ENCODE results near the gene ASTN2.

The ASTN2 gene

DNA sequence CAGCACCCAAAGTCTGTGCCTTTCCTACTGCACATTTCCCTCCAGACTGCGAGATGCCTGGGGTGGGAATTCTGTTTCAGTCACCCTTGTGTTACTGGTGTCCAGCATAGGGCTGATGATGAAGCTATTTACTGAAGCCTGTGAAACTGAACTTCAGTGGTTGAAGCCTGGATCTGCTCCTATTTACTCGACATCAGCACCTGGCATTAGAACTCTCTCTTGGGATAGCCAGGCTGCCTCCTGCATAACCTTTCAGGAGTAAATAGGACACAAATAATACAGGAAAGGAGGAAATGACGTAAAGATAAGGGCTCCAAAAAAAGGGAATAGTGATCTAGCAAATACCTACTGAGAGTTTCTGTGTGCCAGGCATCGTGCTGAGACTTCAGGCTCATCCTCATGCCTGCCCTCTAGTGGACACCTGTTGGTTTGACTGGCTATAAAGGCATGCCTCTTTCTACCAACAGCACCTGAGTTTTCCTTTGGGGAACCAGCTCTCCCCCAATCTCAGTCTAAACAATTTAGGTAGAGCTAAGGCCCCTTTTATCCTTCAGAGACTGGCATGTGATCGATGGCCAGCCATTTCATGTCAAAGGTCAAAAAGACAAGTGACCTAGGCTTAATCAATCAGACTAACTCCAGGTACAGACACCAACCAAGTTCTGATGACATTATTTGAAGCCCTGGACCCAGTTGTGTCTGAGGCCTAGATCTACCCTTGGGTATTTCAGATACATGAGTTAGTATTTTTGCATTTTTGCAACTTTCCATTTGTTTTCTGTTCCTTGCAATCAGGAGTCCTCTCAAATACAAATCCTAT lies 919.8 kb downstream of the ASTN2 start:
- DNase-seq = no peak

GRCh38 chr9:116493183-116493860 lies 921.5 kb downstream of the ASTN2 start:
- peak; percentile 76 for DNase-seq

GRCh38 chr9:116491659-116492058 lies 923.2 kb downstream of the ASTN2 start:
- no peak for DNase-seq

- DNase-seq = no peak
Observed at GRCh38 chr9:116491219-116491618, 923.6 kb downstream of the ASTN2 start.

GRCh38 chr9:116490321-116490720 lies 924.5 kb downstream of the ASTN2 start:
- DNase-seq = no peak

DNA sequence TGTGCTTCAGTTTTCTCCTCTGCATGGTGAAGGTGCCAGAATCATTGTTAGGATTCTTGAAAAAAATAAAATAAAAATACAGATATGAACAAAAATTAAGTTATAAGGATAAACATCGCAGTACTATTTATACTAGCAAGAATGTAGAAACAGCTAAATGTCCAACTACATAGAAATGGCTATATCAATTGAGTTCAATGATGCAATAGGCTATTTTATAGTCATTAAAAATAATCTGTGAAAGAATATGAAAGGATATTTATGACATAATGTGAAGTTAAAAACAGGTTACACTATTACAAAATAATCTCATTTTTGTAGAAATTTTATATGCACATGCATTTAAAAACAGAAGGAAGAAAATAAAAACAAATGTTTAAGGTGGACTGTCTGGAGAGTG lies 926.5 kb downstream of the ASTN2 start:
- DNase-seq = no peak

DNA sequence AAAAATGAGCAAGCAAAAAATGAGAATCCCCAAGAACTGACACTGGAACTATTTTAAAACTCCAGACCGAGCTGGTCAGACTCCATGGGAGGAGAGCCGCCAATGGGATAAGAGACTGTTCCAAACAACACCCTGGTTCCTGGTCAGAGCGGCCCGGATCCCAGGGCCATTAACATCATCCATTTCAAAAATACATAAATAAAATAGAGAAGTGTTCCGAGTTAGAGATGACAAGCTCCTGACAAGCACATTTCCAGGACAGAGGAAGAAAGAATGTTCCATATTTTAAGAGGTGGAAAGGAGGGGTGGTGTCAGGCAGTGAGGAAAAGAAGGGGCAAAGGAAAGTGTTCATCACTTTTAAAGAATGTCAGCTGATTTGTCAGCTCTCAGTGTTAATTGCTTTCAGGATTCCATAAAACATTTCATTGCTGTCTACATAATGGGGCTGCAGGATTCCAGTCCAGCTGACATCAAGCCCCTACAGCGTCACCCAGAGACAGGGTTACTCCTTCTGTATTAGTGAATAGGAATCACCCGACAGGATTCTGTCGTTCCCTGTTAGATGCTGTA lies 930.3 kb downstream of the ASTN2 start:
- DNase-seq = no peak

- DNase-seq = no peak
Observed at GRCh38 chr9:116483622-116484491, 931.0 kb downstream of the ASTN2 start.

GRCh38 chr9:116482740-116483139 lies 932.1 kb downstream of the ASTN2 start:
- DNase-seq = peak; percentile 70

- DNase-seq = no peak
Observed at GRCh38 chr9:116480700-116481099, 934.2 kb downstream of the ASTN2 start.

DNA sequence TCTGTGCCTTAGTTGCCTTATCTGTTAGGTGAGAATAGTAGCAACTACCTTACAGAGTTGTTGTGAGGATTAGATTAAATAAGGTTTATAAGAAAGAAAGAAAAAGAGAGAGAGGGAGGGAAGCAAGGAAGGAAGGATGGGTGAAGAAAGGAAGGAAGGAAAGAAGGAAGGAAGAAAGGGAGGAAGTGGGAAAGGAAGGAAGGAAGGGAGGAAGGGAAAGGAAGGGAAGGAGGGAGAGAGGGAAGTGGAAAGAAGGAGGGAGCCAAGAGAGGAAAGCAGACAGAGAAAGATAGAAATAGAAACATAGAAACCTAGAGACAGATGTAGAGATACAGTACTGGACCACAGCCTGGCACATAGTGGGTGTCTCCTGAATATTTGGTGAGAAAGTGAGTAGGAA lies 934.9 kb downstream of the ASTN2 start:
- DNase-seq = no peak

- DNase-seq = no peak
Observed at GRCh38 chr9:116479056-116479544, 935.8 kb downstream of the ASTN2 start.

- DNase-seq = no peak
Observed at GRCh38 chr9:116477584-116478141, 937.2 kb downstream of the ASTN2 start.

GRCh38 chr9:116476935-116477381 lies 937.9 kb downstream of the ASTN2 start:
- DNase-seq = no peak

DNA sequence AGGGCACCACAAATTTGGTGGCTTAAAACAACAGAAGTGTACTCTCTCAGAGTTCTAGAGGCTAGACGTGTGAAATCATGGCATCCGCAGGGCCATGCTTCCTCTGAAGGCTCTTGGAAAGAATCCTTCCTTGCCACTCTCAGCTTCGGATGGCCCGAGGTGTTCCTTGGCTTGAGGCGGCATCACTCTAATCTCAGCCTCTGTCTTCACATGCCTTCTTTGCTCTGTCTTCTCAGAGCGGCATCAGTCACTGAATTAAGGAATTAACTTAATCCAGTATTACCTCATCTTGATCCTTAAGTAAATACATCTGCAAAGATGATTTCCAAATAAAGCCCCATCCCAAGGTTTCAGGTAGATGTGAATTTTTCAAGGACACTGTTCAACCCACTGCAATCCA lies 938.9 kb downstream of the ASTN2 start:
- no peak for DNase-seq

DNA sequence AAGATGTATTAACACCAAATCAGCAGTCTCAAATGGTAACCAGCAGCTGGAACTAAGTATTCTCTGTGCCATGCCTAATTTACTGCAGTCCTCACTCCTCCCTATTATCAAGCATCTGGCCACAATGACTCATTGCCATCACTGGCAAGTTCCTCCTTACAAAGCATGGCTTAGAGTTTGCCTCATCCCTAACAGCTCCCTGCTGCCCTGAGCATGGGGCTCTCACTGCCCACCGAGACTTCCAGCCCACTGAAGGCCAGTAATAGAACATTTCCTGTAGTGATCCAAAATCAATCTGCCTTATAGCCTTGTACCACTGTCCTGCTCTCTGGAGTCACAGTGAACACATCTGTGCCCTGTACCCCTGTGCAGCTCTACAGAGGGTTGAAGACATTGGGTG lies 939.7 kb downstream of the ASTN2 start:
- peak; percentile 70 for DNase-seq

- DNase-seq = no peak
Observed at GRCh38 chr9:116471944-116472506, 942.8 kb downstream of the ASTN2 start.

DNA sequence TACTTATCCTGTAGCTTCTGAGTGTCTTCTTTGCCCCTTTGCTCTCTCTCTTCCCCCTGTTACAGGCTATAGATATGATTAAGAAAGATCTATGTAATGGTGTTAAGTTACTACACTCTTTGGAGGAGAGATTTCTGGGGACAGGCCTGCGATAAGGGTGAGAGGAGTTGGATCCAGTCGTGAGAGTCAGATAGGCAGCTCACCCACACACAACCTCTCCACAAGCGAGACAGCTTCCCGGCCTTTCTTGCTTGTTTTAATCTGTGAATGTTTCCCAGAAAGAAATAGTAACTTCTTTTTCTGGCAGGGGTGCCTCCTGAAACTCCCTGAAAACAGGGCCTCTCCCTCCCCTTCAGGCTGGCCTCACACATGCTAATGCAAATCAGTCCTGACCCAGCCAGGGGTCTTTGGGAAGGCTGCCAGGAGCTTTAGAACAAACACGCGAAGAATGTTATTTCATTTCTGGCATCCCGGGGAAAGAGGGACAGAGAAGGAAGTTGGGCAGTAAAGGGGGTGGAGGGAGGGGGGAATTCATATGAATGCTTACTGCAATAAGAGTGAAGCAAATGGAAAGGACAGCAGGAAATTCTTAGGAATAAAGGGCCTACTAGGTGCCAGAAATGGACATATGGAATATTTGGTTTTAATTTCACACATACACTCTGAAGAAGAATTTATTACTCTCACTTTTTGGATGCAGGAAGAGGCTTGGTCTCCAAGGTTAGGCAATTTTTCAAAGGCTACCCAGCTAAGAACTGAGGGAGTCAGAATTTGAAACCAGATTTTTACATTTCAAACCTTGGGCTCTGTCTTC lies 943.6 kb downstream of the ASTN2 start:
- peak; percentile 90 for DNase-seq

GRCh38 chr9:116468793-116469527 lies 945.9 kb downstream of the ASTN2 start:
- DNase-seq = no peak

- no peak for DNase-seq
Observed at GRCh38 chr9:116468369-116468768, 946.5 kb downstream of the ASTN2 start.
